Body of pancreas (tissue), 4 donors: ENCODE data around the gene DYNC1I1. TPM values are rescaled to one million over a fixed set of nuclear protein-coding genes. Genes with fewer than 3 reads are reported as not detected.

Experiments
- ATAC-seq: fragments of 150-250 bp; one replicate; pipeline ENCODE4 v1.9.1; 2016
- DNase-seq, 4 donors: peaks; one replicate each; pipeline ENCODE4 v3.0.0-alpha.2; 2019
- H3K27ac ChIP-seq, 4 donors: fragments of 200-600 bp; sonication (generic); 1 replicate in 3 of 4; 2 replicates in 1 of 4; pipeline versions ENCODE4 v1.5.1 to v1.6.1; 2016 to 2019; ENCODE audit warnings: mild to moderate bottlenecking in 1 of 4, mixed read lengths in 1 of 4, moderate library complexity in 1 of 4
- H3K27me3 ChIP-seq, 2 donors: fragments of 200-600 bp; sonication (generic); one replicate each; pipeline ENCODE4 v1.6.0; 2016; ENCODE audit warnings: mild to moderate bottlenecking in 1 of 2
- H3K36me3 ChIP-seq, 2 donors: fragments of 200-600 bp; sonication (generic); replicated peaks in 1 of 2; 2 replicates each; pipeline ENCODE4 v1.5.1; 2016; ENCODE audit warnings: low read depth in 2 of 2; ENCODE audit not compliant: insufficient read depth in 1 of 2
- H3K4me1 ChIP-seq: fragments of 200-600 bp; sonication (generic); one replicate; pipeline ENCODE4 v1.6.0; 2016
- H3K4me3 ChIP-seq, 2 donors: fragments of 200-600 bp; sonication (generic); 1 replicate in 1 of 2; 2 replicates in 1 of 2; pipeline ENCODE4 v1.5.1; 2016 to 2019
- H3K9me3 ChIP-seq, 3 donors: fragments of 200-600 bp; sonication (generic); 1 replicate in 2 of 3; 2 replicates in 1 of 3; pipeline ENCODE4 v1.5.1; 2016
- CTCF ChIP-seq, 7 experiments: fragments of 450-650 bp in 4 of 7; fragments of 200-600 bp in 3 of 7; sonication (generic) in 3 of 7; IDR thresholded peaks; one replicate each; pipeline ENCODE4 v1.5.1; 2016 to 2019; ENCODE audit warnings: antibody characterized with exemption in 7 of 7
- POLR2A ChIP-seq, 3 donors: fragments of 450-650 bp; IDR thresholded peaks; one replicate each; pipeline ENCODE4 v1.6.1; 2016; ENCODE audit warnings: antibody characterized with exemption in 3 of 3, mild to moderate bottlenecking in 2 of 3
- WGBS, 2 donors: methylation state at CpG; one replicate each; pipeline ENCODE4 v1.1.5; 2017; 5-methylcytosine and 5-hydroxymethylcytosine counted together
- intact Hi-C: fragments of 100-400 bp; cut with DNase I; formaldehyde crosslinking; loops from one replicate; pipeline ENCODE4 v1.15.1; 2023
- total RNA-seq, 2 donors: library from RNA; depleted of rRNA; stranded (reverse); fragments of >200 nt; gene quantifications; one replicate each; pipeline ENCODE4 v1.1.0, GENCODE V29; 2016

The DYNC1I1 gene
- total RNA-seq, 2 donors from 2014 or later = 1.3 to 4.2 TPM

GRCh38 chr7:96121752-96122151, 349.4 kb downstream of the DYNC1I1 start:
- intact Hi-C loops = no loop called here
- Histone ChIP-seq H3K9me3 (no peaks in the 10 kb centered on the region), H3K4me3 (no peak overlapping the region), H3K27me3 (no peaks in the 10 kb centered on the region), H3K4me1 (no peaks in the 10 kb centered on the region), H3K36me3 (peaks cover 0 to 2% of the 10 kb centered on the region in 2 donors), H3K27ac (no peak overlapping the region)
- DNase-seq = no peak
- no peak for ATAC-seq
- TF ChIP-seq CTCF (IDR thresholded peaks at IDR 0.05) = no peak
- TF ChIP-seq POLR2A (IDR thresholded peaks at IDR 0.05) = no peak
- WGBS, 2 donors = 90 to 92% methylated on average over 6 of the region's 6 CpGs

- Histone ChIP-seq H3K27ac (no peak overlapping the region), H3K27me3 (no peaks in the 10 kb centered on the region), H3K4me3 (no peak overlapping the region), H3K9me3 (no peaks in the 10 kb centered on the region), H3K4me1 (no peaks in the 10 kb centered on the region), H3K36me3 (peaks cover 0 to 2% of the 10 kb centered on the region in 2 donors)
- TF ChIP-seq POLR2A (IDR thresholded peaks at IDR 0.05) (no peak), CTCF (IDR thresholded peaks at IDR 0.05) (no peak)
- intact Hi-C loops = no loop called here
- 96 to 98% methylated on average over 2 of the region's 2 CpGs for WGBS, 2 donors
- DNase-seq (no peak), ATAC-seq (no peak)
Observed at GRCh38 chr7:96122746-96123145, 350.4 kb downstream of the DYNC1I1 start.

- H3K4me3 ChIP-seq = no peak overlapping the region
- no peaks in the 10 kb centered on the region for H3K27me3 ChIP-seq
- H3K27ac ChIP-seq = no peak overlapping the region
- TF ChIP-seq POLR2A (IDR thresholded peaks at IDR 0.05) (no peak), CTCF (IDR thresholded peaks at IDR 0.05) (no peak)
- H3K4me1 ChIP-seq = no peaks in the 10 kb centered on the region
- DNase-seq (no peak), ATAC-seq (no peak)
- H3K36me3 ChIP-seq = peaks cover 0 to 1% of the 10 kb centered on the region in 2 donors
- intact Hi-C loops = no loop called here
- H3K9me3 ChIP-seq = no peaks in the 10 kb centered on the region
Observed at GRCh38 chr7:96126382-96126781, 354.0 kb downstream of the DYNC1I1 start.

- no peak for TF ChIP-seq POLR2A (IDR thresholded peaks at IDR 0.05)
- no peak for TF ChIP-seq CTCF (IDR thresholded peaks at IDR 0.05)
- no peaks in the 10 kb centered on the region for H3K27me3 ChIP-seq
- no peak overlapping the region for H3K4me3 ChIP-seq
- H3K36me3 ChIP-seq = no peaks in the 10 kb centered on the region
- H3K4me1 ChIP-seq = no peaks in the 10 kb centered on the region
- no peak overlapping the region for H3K27ac ChIP-seq
- WGBS, 2 donors = 85 to 97% methylated on average over 2 of the region's 2 CpGs
- DNase-seq (no peak), ATAC-seq (no peak)
- intact Hi-C loops = no loop called here
- no peaks in the 10 kb centered on the region for H3K9me3 ChIP-seq
Observed at GRCh38 chr7:96127746-96128145, 355.4 kb downstream of the DYNC1I1 start.

GRCh38 chr7:96131525-96131924, 359.2 kb downstream of the DYNC1I1 start:
- H3K27me3 ChIP-seq = no peaks in the 10 kb centered on the region

More at GRCh38 chr7:96131525-96131924, 359.2 kb downstream of the DYNC1I1 start:
- Histone ChIP-seq H3K4me1 (no peaks in the 10 kb centered on the region), H3K9me3 (no peaks in the 10 kb centered on the region), H3K4me3 (no peak overlapping the region), H3K36me3 (no peaks in the 10 kb centered on the region), H3K27ac (no peak overlapping the region)
- intact Hi-C loops = no loop called here
- no peak for TF ChIP-seq CTCF (IDR thresholded peaks at IDR 0.05)
- TF ChIP-seq POLR2A (IDR thresholded peaks at IDR 0.05) = no peak
- DNase-seq (no peak), ATAC-seq (no peak)
- 93% methylated on average over 3 of the region's 3 CpGs for WGBS, 2 donors
